Measurements from ENCODE around the gene STAT6. TPM values are rescaled to one million over a fixed set of nuclear protein-coding genes. Genes with fewer than 3 reads are reported as not detected.

STAT6 gene
- total and polyA plus RNA-seq, 3 experiments from 2014 or later = 82.8 to 265 (median 262) TPM

DNA sequence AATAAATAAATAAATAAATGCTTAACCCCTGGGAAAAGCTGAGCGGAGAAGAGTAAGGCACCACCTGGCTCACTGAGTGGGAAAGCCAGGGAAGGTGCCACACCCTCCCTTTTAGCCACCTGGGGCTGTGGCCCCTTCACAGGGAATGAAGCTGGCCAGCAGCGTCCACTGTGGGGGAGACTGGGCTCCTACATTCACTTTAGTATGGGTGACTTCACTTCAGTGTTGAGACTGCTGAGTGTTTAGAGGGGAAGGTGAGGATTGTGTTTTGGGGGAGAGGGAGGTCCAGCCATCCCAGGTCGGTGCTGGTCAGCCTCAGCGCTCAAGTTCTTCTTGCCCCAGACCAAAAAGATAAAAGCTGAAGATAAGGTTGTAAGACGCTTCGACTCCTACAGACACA, 20.7 kb downstream of the STAT6 start:
- H3K9me3 ChIP-seq (ENCODE audit: low read length) = no peaks in the 10 kb centered on the region
- no peaks in the 10 kb centered on the region for H3K9me3 Mint-ChIP-seq
- no peaks in the 10 kb centered on the region for H3K27me3 ChIP-seq (ENCODE audit: insufficient read depth, low read length, poor library complexity, severe bottlenecking)
- H3K36me3 Mint-ChIP-seq = peaks cover 0 to 57% (median 0%) of the 10 kb centered on the region in 3 donors
- no peak for DNase-seq
- peaks cover 43% of the 10 kb centered on the region for H3K4me1 ChIP-seq (ENCODE audit: insufficient read depth, low read length)
- peak overlapping the region in 7 of 8 donors; percentile 67 to 100 (median 78) for H3K27ac Mint-ChIP-seq
- peaks cover 19% of the 10 kb centered on the region for H3K36me3 ChIP-seq (ENCODE audit: insufficient read depth, low read length)
- no peaks in the 10 kb centered on the region for H3K27me3 Mint-ChIP-seq
- ChIA-PET POLR2A (interaction anchor here (0.6 to 10.9 kb wide), 4 partner anchors 12 to 98 kb away, joined by 3 to 131 read pairs (median 22); partner anchors contain the start of genes NEMP1 and STAT6), CTCF (interaction anchor here (6.6 to 14.7 kb wide), 2 partner anchors 17 to 21 kb away, joined by 44 to 195 read pairs; partner anchors contain the start of gene STAT6)
- no peak overlapping the region for H3K4me3 ChIP-seq (ENCODE audit: low read length)
- H3K4me1 Mint-ChIP-seq = peaks cover 47 to 75% (median 50%) of the 10 kb centered on the region in 3 donors
- H3K27ac ChIP-seq (ENCODE audit: low read depth, low read length) = no peak overlapping the region
- peak overlapping the region; percentile 50 to 95 (median 64) for H3K4me3 Mint-ChIP-seq

DNA sequence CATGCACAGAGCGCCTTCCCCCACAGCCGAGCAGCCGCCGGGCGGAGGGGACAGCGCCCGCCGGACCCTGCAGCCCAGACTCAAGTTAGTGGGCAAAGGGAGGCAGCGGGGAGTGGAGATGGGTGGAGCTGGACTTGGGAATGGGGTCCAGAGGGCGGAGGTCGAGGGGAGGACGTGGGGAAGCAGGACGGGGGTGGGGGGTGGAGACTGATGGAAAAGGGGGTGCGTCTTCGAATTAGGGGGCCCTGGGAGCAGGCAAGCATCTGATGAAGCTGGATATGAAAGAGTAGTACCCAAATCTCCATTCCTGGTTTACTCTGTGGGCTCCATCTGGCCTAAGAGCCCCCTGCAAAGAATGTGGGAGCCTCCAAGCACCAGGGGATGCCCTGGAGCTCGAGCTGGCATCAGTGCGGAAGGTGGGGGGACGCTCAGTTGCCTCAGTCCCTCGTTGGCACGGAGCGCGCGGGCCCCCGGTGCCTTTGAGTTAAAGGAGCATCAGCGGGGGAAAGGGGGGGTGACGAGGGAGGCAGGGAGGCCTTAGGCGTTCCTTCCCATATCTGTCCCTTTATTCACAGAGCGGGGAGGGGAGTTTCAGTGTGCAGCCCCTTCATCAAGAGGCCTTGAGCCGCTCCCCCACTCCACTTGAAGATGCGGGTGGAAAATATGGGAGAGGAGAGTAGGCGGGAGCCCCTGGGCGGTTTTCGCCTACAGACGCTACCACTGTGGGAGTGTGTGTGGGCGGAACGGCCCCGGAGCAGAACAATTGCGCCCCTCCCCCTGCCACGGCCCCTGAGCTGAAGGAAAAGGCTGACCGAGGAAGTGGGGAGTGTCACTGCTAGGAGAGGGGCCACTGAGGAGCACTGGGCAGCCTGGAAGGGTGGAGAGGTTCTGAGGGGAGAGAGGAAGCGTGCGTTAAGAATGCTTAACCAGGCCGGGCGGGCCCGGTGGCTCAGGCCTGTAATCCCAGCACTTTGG, 21.6 kb downstream of the STAT6 start:
- Histone ChIP-seq H3K27ac (ENCODE audit: low read depth, low read length) (peak overlapping the region; percentile 57), H3K9me3 (ENCODE audit: low read length) (no peaks in the 10 kb centered on the region), H3K27me3 (ENCODE audit: insufficient read depth, low read length, poor library complexity, severe bottlenecking) (no peaks in the 10 kb centered on the region), H3K4me1 (ENCODE audit: insufficient read depth, low read length) (peaks cover 43% of the 10 kb centered on the region), H3K4me3 (ENCODE audit: low read length) (peak overlapping the region; percentile 78), H3K36me3 (ENCODE audit: insufficient read depth, low read length) (peaks cover 18% of the 10 kb centered on the region)
- ChIA-PET CTCF (interaction anchor here (0.9 to 14.7 kb wide), 4 partner anchors 10 to 20 kb away, joined by 3 to 195 read pairs (median 24); partner anchors contain the start of gene STAT6), POLR2A (interaction anchor here (0.5 to 10.9 kb wide), 6 partner anchors 11 to 555 kb away, joined by 3 to 131 read pairs (median 5); partner anchors contain the start of genes NEMP1 and STAT6)
- DNase-seq = peak; percentile 18 to 62 (median 41)
- Mint-ChIP-seq H3K27me3 (no peaks in the 10 kb centered on the region), H3K9me3 (no peaks in the 10 kb centered on the region), H3K4me3 (peak overlapping the region; percentile 92 to 98 (median 93)), H3K4me1 (peaks cover 47 to 68% (median 55%) of the 10 kb centered on the region in 3 donors), H3K36me3 (peaks cover 0 to 49% (median 0%) of the 10 kb centered on the region in 3 donors), H3K27ac (peak overlapping the region; percentile 76 to 100 (median 92))

DNA sequence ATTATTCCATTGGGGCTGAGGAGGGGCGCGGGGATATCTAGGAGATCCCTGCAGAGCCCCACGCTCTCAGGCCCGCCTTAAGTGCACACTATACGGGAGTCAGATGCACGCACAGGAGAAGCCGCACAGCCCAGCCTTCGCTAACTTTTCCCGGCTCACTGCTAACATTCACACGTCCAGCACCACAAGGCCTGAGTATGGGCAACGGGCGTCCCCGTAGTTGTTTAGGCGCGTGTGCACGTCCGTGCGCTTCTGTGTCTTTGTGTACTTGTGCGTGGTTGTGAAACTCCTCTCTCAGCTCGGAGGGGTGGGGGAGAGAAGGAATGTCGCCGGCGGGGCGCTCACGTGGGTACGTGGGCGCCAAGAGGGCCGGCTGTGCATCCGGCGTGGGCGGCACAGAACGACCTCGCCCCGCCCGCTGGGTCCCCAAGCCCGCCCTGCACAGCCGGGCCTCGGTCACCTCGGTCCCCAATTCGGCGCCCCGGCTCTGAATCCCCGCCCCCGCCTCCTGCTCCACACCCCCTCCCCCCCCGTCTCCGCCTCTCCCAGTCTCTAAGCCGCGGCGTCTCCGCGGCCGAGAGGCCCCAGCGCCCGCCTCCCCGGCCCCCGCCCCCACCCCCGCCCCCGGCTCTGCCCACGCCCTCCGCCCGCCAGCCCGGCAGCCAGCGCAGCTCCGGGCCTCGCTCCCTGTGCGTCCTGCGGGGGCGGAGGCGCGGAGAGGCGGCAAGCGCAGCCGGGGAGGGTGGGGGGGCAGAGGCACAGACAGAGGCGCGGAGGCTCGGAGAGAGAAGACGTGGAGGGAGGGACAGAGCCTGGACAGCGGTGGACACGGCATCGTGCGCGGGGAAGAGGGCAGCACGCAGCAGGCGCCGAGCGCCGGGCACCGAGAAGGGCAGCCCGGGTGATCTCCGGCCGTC, 22.6 kb downstream of the STAT6 start, which contains the start of gene NAB2:
TSS of gene NAB2 (plus strand) at position 761 of the 917 bp plus-strand sequence. CDS start 158 bp downstream, outside the sequence.
- H3K27me3 Mint-ChIP-seq = no peaks in the 10 kb centered on the region
- Histone ChIP-seq H3K36me3 (ENCODE audit: insufficient read depth, low read length) (peaks cover 18% of the 10 kb centered on the region), H3K27ac (ENCODE audit: low read depth, low read length) (peak within 1 kb of the TSS; percentile 93), H3K27me3 (ENCODE audit: insufficient read depth, low read length, poor library complexity, severe bottlenecking) (no peaks in the 10 kb centered on the region), H3K4me3 (ENCODE audit: low read length) (peak within 1 kb of the TSS; percentile 92), H3K9me3 (ENCODE audit: low read length) (no peaks in the 10 kb centered on the region), H3K4me1 (ENCODE audit: insufficient read depth, low read length) (peaks cover 34% of the 10 kb centered on the region)
- DNase-seq = peak; percentile 90 to 96 (median 93)
- peak within 1 kb of the TSS; percentile 92 to 98 (median 94) for H3K4me3 Mint-ChIP-seq
- H3K4me1 Mint-ChIP-seq = peaks cover 43 to 61% (median 52%) of the 10 kb centered on the region in 3 donors
- H3K36me3 Mint-ChIP-seq = peaks cover 0 to 44% (median 0%) of the 10 kb centered on the region in 3 donors
- H3K9me3 Mint-ChIP-seq = no peaks in the 10 kb centered on the region
- ChIA-PET CTCF (interaction anchor here (0.6 to 14.7 kb wide), 8 partner anchors 9 to 101 kb away, joined by 3 to 195 read pairs (median 4); partner anchors contain the start of gene STAT6), POLR2A (interaction anchor here (0.5 to 10.9 kb wide), 8 partner anchors 7 to 663 kb away, joined by 3 to 131 read pairs (median 4); partner anchors contain the start of genes CDK4, NEMP1 and STAT6)
- H3K27ac Mint-ChIP-seq = peak within 1 kb of the TSS; percentile 91 to 100 (median 99)

DNA sequence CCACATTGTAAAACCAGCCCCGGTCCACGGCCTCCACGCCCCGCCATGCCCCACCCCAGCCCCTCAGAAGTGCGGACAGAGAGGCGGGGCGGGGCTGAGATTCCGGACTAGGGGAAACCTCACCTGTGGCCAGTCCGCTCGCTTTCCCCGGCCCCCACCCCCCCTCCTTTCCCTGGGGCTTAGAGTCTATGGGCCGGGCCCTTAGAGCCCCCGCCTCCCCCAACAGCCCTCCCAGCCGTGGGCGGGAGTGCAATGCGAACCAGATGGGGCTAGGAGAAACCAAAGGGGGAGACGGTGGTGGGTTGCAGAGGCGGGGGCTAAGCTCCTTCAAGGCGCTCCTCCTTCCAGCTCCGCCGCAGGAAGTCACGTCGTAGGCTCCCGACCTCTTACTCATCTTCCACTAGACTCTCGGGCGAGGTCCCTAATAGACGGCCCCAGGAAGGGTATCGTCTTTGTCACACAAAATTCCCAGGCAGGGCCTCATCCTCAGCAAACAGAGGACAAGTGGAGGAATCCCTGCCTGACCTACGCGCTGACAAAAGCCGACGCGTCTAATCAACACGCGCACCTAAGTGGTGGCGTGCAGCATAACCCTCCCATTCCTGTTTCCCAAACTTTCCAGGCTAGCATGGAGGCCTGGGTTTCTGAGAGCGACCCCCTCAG, 23.3 kb downstream of the STAT6 start:
- ChIA-PET CTCF (interaction anchor here (0.9 to 14.7 kb wide), 6 partner anchors 9 to 100 kb away, joined by 3 to 195 read pairs (median 4); partner anchors contain the start of gene STAT6), POLR2A (interaction anchor here (0.8 to 10.9 kb wide), 5 partner anchors 8 to 664 kb away, joined by 3 to 131 read pairs (median 6); partner anchors contain the start of genes CDK4, NEMP1 and STAT6)
- Mint-ChIP-seq H3K36me3 (peaks cover 0 to 38% (median 0%) of the 10 kb centered on the region in 3 donors), H3K27me3 (no peaks in the 10 kb centered on the region), H3K9me3 (no peaks in the 10 kb centered on the region), H3K4me3 (peak overlapping the region; percentile 87 to 98 (median 93)), H3K4me1 (peaks cover 40 to 53% (median 47%) of the 10 kb centered on the region in 3 donors), H3K27ac (peak overlapping the region; percentile 91 to 100 (median 99))
- peaks cover 17% of the 10 kb centered on the region for H3K36me3 ChIP-seq (ENCODE audit: insufficient read depth, low read length)
- H3K4me3 ChIP-seq (ENCODE audit: low read length) = peak overlapping the region; percentile 92
- H3K27ac ChIP-seq (ENCODE audit: low read depth, low read length) = peak overlapping the region; percentile 93
- H3K4me1 ChIP-seq (ENCODE audit: insufficient read depth, low read length) = peaks cover 27% of the 10 kb centered on the region
- H3K27me3 ChIP-seq (ENCODE audit: insufficient read depth, low read length, poor library complexity, severe bottlenecking) = no peaks in the 10 kb centered on the region
- H3K9me3 ChIP-seq (ENCODE audit: low read length) = no peaks in the 10 kb centered on the region
- peak; percentile 66 to 88 (median 74) for DNase-seq

DNA sequence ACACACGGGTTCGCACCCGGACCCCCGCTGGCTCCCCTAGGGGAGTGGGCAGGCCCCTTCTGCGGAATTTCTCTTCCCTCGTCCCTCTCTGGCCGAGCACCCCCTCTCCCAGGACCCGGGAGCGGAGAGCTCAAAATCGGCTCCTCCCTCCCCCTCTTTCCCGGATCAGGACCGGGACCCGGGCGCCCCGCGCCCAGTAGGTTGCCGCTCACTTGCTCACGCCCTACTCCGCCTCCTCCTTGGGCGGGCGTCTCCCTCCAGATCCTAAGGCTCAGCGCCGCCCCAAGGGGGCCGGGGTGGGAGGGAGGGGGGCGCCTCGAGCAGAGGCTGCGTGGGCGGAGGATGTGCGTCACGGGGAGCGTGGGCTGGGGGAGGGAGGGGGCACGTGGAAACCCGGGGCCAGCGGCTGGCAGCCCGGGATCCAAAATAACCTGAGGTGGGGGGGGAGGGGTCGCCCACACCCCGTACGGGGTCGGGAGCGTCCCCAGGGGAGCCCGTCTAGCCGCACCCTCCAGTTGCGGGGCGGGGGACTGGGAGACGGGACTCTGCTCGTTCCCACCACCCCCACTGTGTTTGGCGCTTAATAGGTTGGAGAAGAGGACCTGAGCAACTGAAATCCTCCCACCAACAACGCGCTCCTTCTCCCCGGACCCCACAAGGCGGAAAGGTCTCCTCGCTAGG, 24.0 kb downstream of the STAT6 start:
- POLR2A ChIA-PET = interaction anchor here (1.9 to 10.9 kb wide), 3 partner anchors 8 to 23 kb away, joined by 6 to 131 read pairs (median 39); partner anchors contain the start of genes NEMP1 and STAT6
- no peaks in the 10 kb centered on the region for H3K27me3 ChIP-seq (ENCODE audit: insufficient read depth, low read length, poor library complexity, severe bottlenecking)

DNA sequence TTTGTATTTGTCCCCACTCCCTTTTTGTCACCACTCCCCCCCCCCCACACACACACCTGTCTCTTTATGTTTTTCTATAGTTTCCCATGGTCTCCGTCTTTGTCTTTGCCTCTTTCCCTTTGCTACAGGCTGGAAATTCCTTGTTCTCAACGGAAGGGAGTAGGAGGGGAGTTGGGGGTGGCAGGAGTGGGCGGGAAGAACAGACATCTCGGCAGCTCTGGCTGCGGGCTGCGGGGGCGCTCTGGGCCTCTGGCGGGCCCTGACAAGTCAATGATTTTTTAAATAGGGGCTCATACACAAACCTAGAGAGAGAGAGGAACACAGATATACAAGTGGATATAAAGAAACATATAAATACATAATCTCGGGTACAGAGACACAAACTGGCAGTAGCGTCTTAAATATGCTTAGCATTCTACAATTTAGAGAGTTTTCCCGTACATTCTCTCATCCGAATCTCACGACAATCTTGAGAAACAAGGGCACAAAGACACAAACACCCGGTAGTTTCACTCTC, 24.6 kb downstream of the STAT6 start:
- H3K4me3 Mint-ChIP-seq = peak overlapping the region; percentile 87 to 98 (median 93)
- H3K4me1 Mint-ChIP-seq = peaks cover 32 to 42% (median 40%) of the 10 kb centered on the region in 3 donors
- Histone ChIP-seq H3K27ac (ENCODE audit: low read depth, low read length) (peak overlapping the region; percentile 93), H3K27me3 (ENCODE audit: insufficient read depth, low read length, poor library complexity, severe bottlenecking) (no peaks in the 10 kb centered on the region), H3K4me1 (ENCODE audit: insufficient read depth, low read length) (peaks cover 22% of the 10 kb centered on the region), H3K4me3 (ENCODE audit: low read length) (peak overlapping the region; percentile 97), H3K36me3 (ENCODE audit: insufficient read depth, low read length) (peaks cover 6% of the 10 kb centered on the region), H3K9me3 (ENCODE audit: low read length) (no peaks in the 10 kb centered on the region)
- H3K27ac Mint-ChIP-seq = peak overlapping the region; percentile 87 to 100 (median 98)
- ChIA-PET POLR2A (interaction anchor here (1.9 to 10.9 kb wide), 3 partner anchors 8 to 24 kb away, joined by 6 to 131 read pairs (median 39); partner anchors contain the start of genes NEMP1 and STAT6), CTCF (interaction anchor here (0.6 to 14.7 kb wide), 4 partner anchors 12 to 21 kb away, joined by 3 to 195 read pairs (median 3); partner anchors contain the start of gene STAT6)
- no peaks in the 10 kb centered on the region for H3K27me3 Mint-ChIP-seq
- DNase-seq = peak in 4 of 5 donors; percentile 30 to 67 (median 56)
- H3K36me3 Mint-ChIP-seq = peaks cover 0 to 25% (median 0%) of the 10 kb centered on the region in 3 donors
- no peaks in the 10 kb centered on the region for H3K9me3 Mint-ChIP-seq

More for the DNA sequence above, 24.0 kb downstream of the STAT6 start:
- peak overlapping the region; percentile 87 to 98 (median 93) for H3K4me3 Mint-ChIP-seq
- peaks cover 10% of the 10 kb centered on the region for H3K36me3 ChIP-seq (ENCODE audit: insufficient read depth, low read length)
- peaks cover 35 to 46% (median 42%) of the 10 kb centered on the region in 3 donors for H3K4me1 Mint-ChIP-seq
- H3K27ac Mint-ChIP-seq = peak overlapping the region; percentile 91 to 100 (median 99)
- CTCF ChIA-PET = interaction anchor here (0.6 to 14.7 kb wide), 7 partner anchors 8 to 28 kb away, joined by 3 to 195 read pairs (median 3); partner anchors contain the start of gene STAT6
- DNase-seq = peak; percentile 84 to 95 (median 90)
- H3K36me3 Mint-ChIP-seq = peaks cover 0 to 31% (median 0%) of the 10 kb centered on the region in 3 donors
- H3K27ac ChIP-seq (ENCODE audit: low read depth, low read length) = peak overlapping the region; percentile 93
- H3K4me3 ChIP-seq (ENCODE audit: low read length) = peak overlapping the region; percentile 97
- H3K9me3 ChIP-seq (ENCODE audit: low read length) = no peaks in the 10 kb centered on the region
- no peaks in the 10 kb centered on the region for H3K9me3 Mint-ChIP-seq
- no peaks in the 10 kb centered on the region for H3K27me3 Mint-ChIP-seq
- H3K4me1 ChIP-seq (ENCODE audit: insufficient read depth, low read length) = peaks cover 22% of the 10 kb centered on the region

All from CD8-positive, alpha-beta memory T cell (primary cell).